Astrocyte of the cerebellum (primary cell): ENCODE results near the gene GOLGA3.
"Not testable (repeated sequence)": the region's sequence is repeated elsewhere in the genome, so short reads cannot be mapped to it uniquely, and the experiment has no call there.

ENCODE experiments used
- DNase-seq: peaks from one replicate; pipeline ENCODE4 v3.0.0-alpha.2; 2011; ENCODE audit warnings: low read depth
- H3K4me3 ChIP-seq: 2 replicates; pipeline ENCODE4 v1.5.1; 2011; ENCODE audit warnings: mild to moderate bottlenecking, low read depth, low read length, moderate library complexity
- CTCF ChIP-seq: IDR thresholded peaks from 2 replicates; pipeline ENCODE4 v1.5.1; 2012; ENCODE audit warnings: low read length, low read depth, moderate library complexity, mild to moderate bottlenecking; ENCODE audit errors: missing control alignments
- in situ Hi-C: cut with HindIII; loops from 2 replicates; pipeline ENCODE4 v1.10.0; 2017; ENCODE audit warnings: low sequenced_read_pairs

GOLGA3 gene

GRCh38 chr12:132781938-132782337 lies 46.7 kb downstream of the GOLGA3 start:
- TF ChIP-seq CTCF, result no peak
- no peak overlapping the region for H3K4me3 ChIP-seq
- in situ Hi-C loops, result no loop called here
- no peak for DNase-seq

- TF ChIP-seq CTCF, result no peak
- in situ Hi-C loops, result no loop called here
- no peak overlapping the region for H3K4me3 ChIP-seq
- DNase-seq, result no peak
Measured at GRCh38 chr12:132779781-132780353, 48.8 kb downstream of the GOLGA3 start.

DNA sequence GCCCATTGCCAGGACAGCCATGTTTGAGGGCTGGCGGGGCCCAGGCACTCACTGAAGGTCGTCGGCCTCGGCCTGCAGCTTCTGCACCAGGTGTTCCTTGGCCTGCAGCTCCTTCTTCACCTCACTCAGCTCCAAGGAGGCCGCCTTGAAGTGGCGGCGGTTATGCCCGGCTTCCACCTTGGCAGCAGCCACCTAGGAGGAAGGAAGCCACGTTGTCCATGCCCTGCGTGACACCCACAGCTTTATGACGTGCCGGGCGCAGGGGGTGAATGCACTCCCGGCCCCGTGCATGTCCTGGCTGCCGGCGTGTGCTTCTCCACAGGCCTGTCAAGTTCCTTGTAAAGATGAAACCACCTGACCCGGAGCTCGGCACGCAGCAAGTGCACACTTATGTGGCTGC lies 51.1 kb downstream of the GOLGA3 start:
- in situ Hi-C loops, result no loop called here
- no peak for DNase-seq
- no peak overlapping the region for H3K4me3 ChIP-seq
- no peak for TF ChIP-seq CTCF

DNA sequence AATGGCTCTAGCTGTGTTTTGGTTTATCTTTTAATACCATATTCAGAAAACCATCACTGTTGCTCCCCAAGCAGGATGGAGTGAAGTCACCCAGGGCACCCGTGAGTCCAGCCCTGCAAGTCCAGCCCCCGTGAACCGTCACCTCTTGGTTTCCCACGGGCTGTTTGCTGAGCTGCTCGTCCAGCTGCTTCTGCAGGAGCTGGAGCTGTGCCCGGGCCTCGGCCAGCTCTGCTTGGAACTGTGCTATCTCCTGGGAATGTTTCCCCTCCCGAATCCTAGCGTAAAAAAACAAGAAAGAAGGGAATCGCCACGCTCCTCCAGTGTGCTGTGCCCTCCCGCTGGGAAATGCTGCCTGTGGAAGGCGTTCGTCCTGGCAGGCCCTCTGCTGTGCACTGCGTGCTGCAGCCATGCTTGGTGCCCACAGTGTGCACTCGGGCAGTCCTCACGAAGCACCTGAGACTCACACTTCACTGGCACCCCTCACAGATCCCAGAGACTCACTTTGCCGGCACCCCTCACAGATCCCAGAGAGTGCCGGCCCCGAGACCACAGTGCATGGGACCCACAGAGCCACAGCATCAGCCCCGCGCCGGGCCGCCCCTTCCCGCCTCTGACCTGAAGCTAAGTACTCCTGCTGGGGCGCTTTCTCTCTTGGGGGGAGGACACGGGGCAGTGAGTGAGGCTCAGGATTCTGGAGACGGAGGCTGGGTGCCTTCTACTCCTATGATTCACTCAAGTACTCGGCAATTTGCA lies 51.7 kb downstream of the GOLGA3 start:
- in situ Hi-C loops, result no loop called here
- H3K4me3 ChIP-seq, result no peak overlapping the region
- TF ChIP-seq CTCF, result no peak
- DNase-seq, result no peak

- in situ Hi-C loops, DNase-seq, H3K4me3 ChIP-seq: not testable (repeated sequence)
Measured at GRCh38 chr12:132776230-132776625, 52.4 kb downstream of the GOLGA3 start.

- in situ Hi-C loops, result no loop called here
Measured at GRCh38 chr12:132775502-132776229, 53.0 kb downstream of the GOLGA3 start.

More at GRCh38 chr12:132775502-132776229, 53.0 kb downstream of the GOLGA3 start:
- DNase-seq, result no peak
- no peak overlapping the region for H3K4me3 ChIP-seq
- TF ChIP-seq CTCF, result no peak
